ENCODE measurements around the gene SLC1A1. TPM values are rescaled to one million over a fixed set of nuclear protein-coding genes. Genes with fewer than 3 reads are reported as not detected.

SLC1A1 gene
- total RNA-seq, 1 experiment from 2014 or later = 0.05 TPM

- Histone ChIP-seq H3K27me3 (ENCODE audit: control insufficient read depth, insufficient read depth, low read length) (no peaks in the 10 kb centered on the region), H3K9me3 (ENCODE audit: control insufficient read depth, insufficient read depth, low read depth, low read length) (no peaks in the 10 kb centered on the region), H3K4me3 (ENCODE audit: low read depth in 2 of 2, low read length in 2 of 2) (no peak overlapping the region), H3K27ac (ENCODE audit: low read length) (no peak overlapping the region), H3K4me1 (ENCODE audit: control insufficient read depth, insufficient read depth, low read length) (no peaks in the 10 kb centered on the region), H3K36me3 (ENCODE audit: control insufficient read depth, insufficient read depth, low read length) (no peaks in the 10 kb centered on the region)
- intact Hi-C loops (cut with micrococcal nuclease; ENCODE audit: unreplicated experiment) (no loop called here), in situ Hi-C loops (cut with HindIII; ENCODE audit: low pct_unique_long_range_greater_than_20kb, low sequenced_read_pairs) (no loop called here)
- ChIA-PET POLR2A (no interaction called here), CTCF (no interaction called here)
- DNase-seq (ENCODE audit: low read depth, low spot score) (no peak), ATAC-seq (no peak)
- BruUV-seq (replicated peaks) = no TSS peak
- TF ChIP-seq POLR2AphosphoS5 (IDR thresholded peaks at IDR 0.05; ENCODE audit: low read depth, low read length) (no peak), SIN3A (IDR thresholded peaks at IDR 0.05; ENCODE audit: borderline replicate concordance, insufficient read depth, low read depth, low read length) (no peak), TCF7L2 (IDR thresholded peaks at IDR 0.05; ENCODE audit: low read depth, low read length) (no peak), CTCF (IDR thresholded peaks at IDR 0.05) (no peak), REST (IDR thresholded peaks at IDR 0.05; ENCODE audit: insufficient read depth in 1 of 2, low read depth in 2 of 2, low read length in 1 of 2) (no peak)
These were observed 76.5 kb downstream of the SLC1A1 start for GRCh38 chr9:4566806-4567205.

GRCh38 chr9:4567601-4568000 is 77.3 kb downstream of the SLC1A1 start:
- no peak for DNase-seq (ENCODE audit: low read depth, low spot score)
- TF ChIP-seq REST (IDR thresholded peaks at IDR 0.05; ENCODE audit: insufficient read depth in 1 of 2, low read depth in 2 of 2, low read length in 1 of 2) = no peak
- TF ChIP-seq SIN3A (IDR thresholded peaks at IDR 0.05; ENCODE audit: borderline replicate concordance, insufficient read depth, low read depth, low read length) = no peak
- no peak for TF ChIP-seq TCF7L2 (IDR thresholded peaks at IDR 0.05; ENCODE audit: low read depth, low read length)
- TF ChIP-seq CTCF (IDR thresholded peaks at IDR 0.05) = no peak
- no peak for TF ChIP-seq POLR2AphosphoS5 (IDR thresholded peaks at IDR 0.05; ENCODE audit: low read depth, low read length)
- CTCF ChIA-PET = no interaction called here
- BruUV-seq (replicated peaks) = no TSS peak
- Histone ChIP-seq H3K36me3 (ENCODE audit: control insufficient read depth, insufficient read depth, low read length) (no peaks in the 10 kb centered on the region), H3K27me3 (ENCODE audit: control insufficient read depth, insufficient read depth, low read length) (no peaks in the 10 kb centered on the region), H3K9me3 (ENCODE audit: control insufficient read depth, insufficient read depth, low read depth, low read length) (no peaks in the 10 kb centered on the region), H3K4me3 (ENCODE audit: low read depth in 2 of 2, low read length in 2 of 2) (no peak overlapping the region), H3K27ac (ENCODE audit: low read length) (no peak overlapping the region), H3K4me1 (ENCODE audit: control insufficient read depth, insufficient read depth, low read length) (no peaks in the 10 kb centered on the region)
- in situ Hi-C loops (cut with HindIII; ENCODE audit: low pct_unique_long_range_greater_than_20kb, low sequenced_read_pairs) (no loop called here), intact Hi-C loops (cut with micrococcal nuclease; ENCODE audit: unreplicated experiment) (no loop called here)
- POLR2A ChIA-PET = no interaction called here
- ATAC-seq = no peak

Measured in Panc1 (cell line).